ENCODE data around the gene NET1.
A peak's percentile ranks its signal among the peaks of the same experiment; 100 is the strongest.
"Not testable (repeated sequence)": the region's sequence is repeated elsewhere in the genome, so short reads cannot be mapped to it uniquely, and the experiment has no call there.

The NET1 gene

DNA sequence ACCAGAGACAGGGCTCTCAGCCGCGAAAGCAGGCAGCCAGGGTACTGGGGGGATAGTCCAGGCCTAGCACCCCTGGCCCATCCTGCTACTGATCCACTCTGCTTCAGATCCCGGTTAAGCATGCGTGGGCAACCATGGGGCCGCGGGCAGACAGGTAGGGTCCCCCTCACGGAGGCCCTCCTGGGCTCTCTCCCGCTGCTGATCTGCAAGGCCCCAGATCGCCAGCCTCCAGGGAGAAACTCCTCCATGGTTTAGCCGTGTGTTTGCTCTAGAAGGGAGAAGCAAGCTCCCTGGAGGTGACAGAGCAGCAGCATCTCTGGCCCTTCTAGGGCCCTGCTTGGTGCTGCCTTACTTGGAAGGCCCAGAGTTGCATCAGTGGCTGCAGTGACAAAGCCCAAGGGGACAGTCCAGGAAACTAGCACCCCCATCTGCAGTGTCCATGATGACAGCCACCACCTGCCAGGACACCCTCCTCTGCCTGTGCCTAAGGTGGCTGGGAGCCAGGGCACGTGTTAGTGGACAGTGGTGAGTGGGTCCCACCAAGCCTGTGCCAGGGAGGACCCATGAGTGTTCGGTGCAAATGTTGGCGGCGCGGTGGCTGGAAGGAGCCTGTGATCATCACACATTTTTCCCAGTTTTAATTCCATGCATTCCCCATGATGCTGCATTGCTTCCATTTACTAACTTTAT lies 57.9 kb downstream of the NET1 start:
- H3K27me3 ChIP-seq, result no peaks in the 10 kb centered on the region
- no peak overlapping the region for H3K9ac ChIP-seq
- H3K4me3 ChIP-seq, result no peak overlapping the region
- H3K4me2 ChIP-seq, result no peak overlapping the region
- no peak for TF ChIP-seq Cebpa-rat (IDR thresholded peaks at IDR 0.05)
- no peak overlapping the region for H3K27ac ChIP-seq
- H3K4me1 ChIP-seq, result no peaks in the 10 kb centered on the region
- no peaks in the 10 kb centered on the region for H3K36me3 ChIP-seq
- no peaks in the 10 kb centered on the region for H4K20me1 ChIP-seq
- peaks cover 0 to 19% (median 15%) of the 10 kb centered on the region in 11 experiments; a peak in 17 of 22 replicates for H3K9me3 ChIP-seq (replicated peaks in 1 of 11)

DNA sequence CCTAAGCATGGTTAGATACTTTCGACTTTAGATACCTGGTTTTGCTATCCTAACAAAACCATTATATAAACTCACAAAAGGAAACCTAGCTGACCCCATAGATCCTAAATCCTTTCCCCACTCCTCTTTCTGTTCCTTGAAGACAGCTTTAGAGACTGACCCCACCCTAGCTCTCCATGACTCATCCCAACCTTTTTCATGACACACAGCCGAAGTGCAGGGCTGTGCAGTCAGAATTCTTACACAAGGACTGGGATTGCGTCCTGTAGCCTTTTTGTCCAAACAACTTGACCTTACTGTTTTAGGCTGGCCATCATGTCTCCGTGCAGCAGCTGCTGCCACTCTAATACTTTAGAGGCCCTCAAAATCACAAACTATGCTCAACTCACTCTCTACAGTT lies 62.3 kb downstream of the NET1 start:
- H3K4me1 ChIP-seq, result peaks cover under 1 to 18% (median 12%) of the 10 kb centered on the region in 10 experiments; a peak in 14 of 20 replicates
- H3K27ac ChIP-seq; H3K4me3 ChIP-seq; H3K4me2 ChIP-seq; H3K36me3 ChIP-seq; H3K9me3 ChIP-seq (replicated peaks in 1 of 11); H3K27me3 ChIP-seq; H3K9ac ChIP-seq; H4K20me1 ChIP-seq: not testable (repeated sequence)

DNA sequence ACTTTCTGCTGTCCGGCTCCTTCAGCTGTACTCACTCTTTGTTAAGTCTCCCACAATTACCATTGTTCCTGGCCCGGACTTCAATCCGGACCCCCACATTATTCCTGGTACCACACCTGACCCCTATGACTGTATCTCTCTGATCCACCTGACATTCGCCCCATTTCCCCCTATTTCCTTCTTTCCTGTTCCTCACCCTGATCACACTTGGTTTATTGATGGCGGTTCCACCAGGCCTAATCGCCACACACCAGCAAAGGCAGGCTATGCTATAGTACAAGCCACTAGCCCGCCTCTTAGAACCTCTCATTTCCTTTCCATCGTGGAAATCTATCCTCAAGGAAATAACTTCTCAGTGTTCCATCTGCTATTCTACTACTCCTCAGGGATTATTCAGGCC lies 62.7 kb downstream of the NET1 start:
- H3K4me2 ChIP-seq; H3K27me3 ChIP-seq; H4K20me1 ChIP-seq; H3K4me3 ChIP-seq; H3K27ac ChIP-seq; H3K36me3 ChIP-seq; H3K9me3 ChIP-seq (replicated peaks in 1 of 11); H3K9ac ChIP-seq: not testable (repeated sequence)
- peaks cover 5 to 23% (median 17%) of the 10 kb centered on the region in 10 experiments; a peak in 14 of 20 replicates for H3K4me1 ChIP-seq

DNA sequence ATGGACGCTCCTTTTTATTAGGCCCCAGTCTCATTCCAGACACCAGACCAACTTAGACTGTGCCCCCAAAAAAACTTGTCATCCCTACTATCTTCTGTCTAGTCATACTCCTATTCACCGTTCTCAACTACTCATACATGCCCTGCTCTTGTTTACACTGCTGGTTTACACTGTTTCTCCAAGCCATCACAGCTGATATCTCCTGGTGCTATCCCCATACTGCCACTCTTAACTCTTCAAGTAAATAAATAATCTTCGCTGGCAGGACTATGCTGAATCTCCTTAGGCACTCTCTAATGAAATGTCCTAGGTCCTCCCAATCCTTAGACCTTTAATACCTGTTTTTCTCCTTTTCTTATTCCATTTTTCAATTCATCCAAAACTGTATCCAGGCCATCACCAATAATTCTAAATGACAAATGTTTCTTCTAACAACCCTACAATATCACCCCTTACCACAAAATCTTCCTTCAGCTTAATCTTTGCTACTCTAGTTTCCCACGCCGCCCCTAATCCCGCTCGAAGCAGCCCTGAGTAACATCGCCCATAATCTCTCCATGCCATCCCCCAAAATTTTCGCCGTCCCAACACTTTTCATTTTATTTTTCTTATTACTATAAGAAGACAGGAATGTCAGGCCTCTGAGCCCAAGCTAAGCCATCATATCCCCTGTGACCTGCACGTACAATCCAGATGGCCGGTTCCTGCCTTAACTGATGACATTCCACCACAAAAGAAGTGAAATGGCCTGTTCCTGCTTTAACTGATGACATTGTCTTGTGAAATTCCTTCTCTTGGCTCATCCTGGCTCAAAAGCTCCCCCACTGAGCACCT lies 63.8 kb downstream of the NET1 start:
- not testable (repeated sequence) for H3K27me3 ChIP-seq; H3K9me3 ChIP-seq (replicated peaks in 1 of 11); H3K4me2 ChIP-seq; H4K20me1 ChIP-seq; H3K36me3 ChIP-seq; H3K9ac ChIP-seq; H3K27ac ChIP-seq; H3K4me3 ChIP-seq
- H3K4me1 ChIP-seq, result peaks cover 5 to 28% (median 21%) of the 10 kb centered on the region in 10 experiments; a peak in 14 of 20 replicates

DNA sequence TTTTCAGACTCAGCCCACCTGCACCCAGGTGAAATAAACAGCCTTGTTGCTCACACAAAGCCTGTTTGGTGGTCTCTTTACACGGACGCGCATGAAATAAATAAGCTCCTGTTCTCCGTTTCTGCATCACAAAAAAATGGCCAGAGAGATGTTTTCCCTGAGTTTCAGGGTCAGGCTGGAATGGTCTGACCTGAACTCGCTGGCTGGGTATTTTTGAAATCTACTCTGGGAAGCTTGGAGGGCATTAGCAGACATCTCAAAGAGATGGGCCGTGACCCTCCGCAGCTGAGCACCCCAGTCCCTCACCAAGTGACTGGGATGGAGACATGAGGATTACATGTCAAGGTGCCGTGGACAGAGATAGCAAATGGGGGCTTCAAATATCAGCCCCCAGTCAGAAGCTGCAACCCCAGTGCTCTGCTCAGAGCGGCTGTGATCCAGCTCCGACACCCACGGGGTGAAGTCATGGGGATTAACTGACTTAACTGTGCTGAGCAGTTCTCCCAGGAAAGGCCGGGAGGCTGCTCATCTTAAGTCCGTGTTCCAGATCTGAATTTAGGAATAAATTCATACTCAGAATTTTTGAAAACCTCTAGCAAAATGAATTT lies 64.7 kb downstream of the NET1 start:
- H3K36me3 ChIP-seq, result no peaks in the 10 kb centered on the region
- TF ChIP-seq Cebpa-rat (IDR thresholded peaks at IDR 0.05), result no peak
- H3K27me3 ChIP-seq, result no peaks in the 10 kb centered on the region
- H3K9ac ChIP-seq, result no peak overlapping the region
- H3K27ac ChIP-seq, result no peak overlapping the region
- H3K9me3 ChIP-seq (replicated peaks in 1 of 11), result no peaks in the 10 kb centered on the region
- H3K4me3 ChIP-seq, result no peak overlapping the region
- H4K20me1 ChIP-seq, result no peaks in the 10 kb centered on the region
- H3K4me1 ChIP-seq, result peaks cover 5 to 28% (median 21%) of the 10 kb centered on the region in 10 experiments; a peak in 14 of 20 replicates
- H3K4me2 ChIP-seq, result no peak overlapping the region

DNA sequence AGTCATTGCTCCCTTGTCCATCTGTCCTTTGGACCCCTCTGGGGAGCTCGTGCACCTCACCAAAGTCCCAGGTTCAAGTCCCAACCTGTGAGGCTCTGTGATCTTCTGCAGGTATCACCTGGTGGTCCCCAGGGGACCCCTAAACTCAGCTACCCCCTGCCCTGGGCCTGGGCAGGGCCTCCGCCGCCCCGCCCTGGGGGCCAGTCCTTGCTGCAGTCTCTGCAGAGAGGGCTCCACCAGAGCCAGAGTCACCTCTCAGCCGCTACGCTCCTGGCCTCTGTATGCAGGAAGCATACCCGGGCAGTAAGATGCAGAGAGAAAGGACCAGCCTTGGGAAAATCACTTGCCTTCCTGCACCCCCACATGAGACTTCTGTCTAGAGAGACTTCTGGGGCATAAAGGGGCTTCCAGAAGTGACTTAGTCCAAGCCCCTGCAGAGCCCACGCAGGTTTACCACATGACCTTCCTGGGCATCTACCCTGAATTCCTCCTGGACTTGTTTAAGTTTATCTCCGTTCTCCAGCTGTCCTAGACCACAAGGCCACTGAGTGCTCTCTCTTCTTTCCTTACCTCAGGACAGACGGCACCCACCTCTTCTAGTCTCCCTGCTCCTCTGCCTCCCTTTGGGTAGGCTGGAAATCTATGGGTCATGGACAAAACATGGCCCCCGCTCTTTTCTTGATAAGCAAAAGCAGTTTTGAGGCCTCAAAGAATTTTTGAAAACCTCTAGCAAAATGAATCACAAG lies 65.8 kb downstream of the NET1 start:
- no peak overlapping the region for H3K4me3 ChIP-seq
- no peaks in the 10 kb centered on the region for H3K27me3 ChIP-seq
- no peak overlapping the region for H3K9ac ChIP-seq
- no peaks in the 10 kb centered on the region for H4K20me1 ChIP-seq
- peaks cover 5 to 28% (median 21%) of the 10 kb centered on the region in 10 experiments; a peak in 14 of 20 replicates for H3K4me1 ChIP-seq
- no peak overlapping the region for H3K27ac ChIP-seq
- H3K36me3 ChIP-seq, result no peaks in the 10 kb centered on the region
- peak overlapping the region in 6 of 11 experiments; percentile 9 to 56 (median 38); a peak in 9 of 22 replicates for H3K4me2 ChIP-seq
- TF ChIP-seq Cebpa-rat (IDR thresholded peaks at IDR 0.05), result no peak
- H3K9me3 ChIP-seq (replicated peaks in 1 of 11), result no peaks in the 10 kb centered on the region

DNA sequence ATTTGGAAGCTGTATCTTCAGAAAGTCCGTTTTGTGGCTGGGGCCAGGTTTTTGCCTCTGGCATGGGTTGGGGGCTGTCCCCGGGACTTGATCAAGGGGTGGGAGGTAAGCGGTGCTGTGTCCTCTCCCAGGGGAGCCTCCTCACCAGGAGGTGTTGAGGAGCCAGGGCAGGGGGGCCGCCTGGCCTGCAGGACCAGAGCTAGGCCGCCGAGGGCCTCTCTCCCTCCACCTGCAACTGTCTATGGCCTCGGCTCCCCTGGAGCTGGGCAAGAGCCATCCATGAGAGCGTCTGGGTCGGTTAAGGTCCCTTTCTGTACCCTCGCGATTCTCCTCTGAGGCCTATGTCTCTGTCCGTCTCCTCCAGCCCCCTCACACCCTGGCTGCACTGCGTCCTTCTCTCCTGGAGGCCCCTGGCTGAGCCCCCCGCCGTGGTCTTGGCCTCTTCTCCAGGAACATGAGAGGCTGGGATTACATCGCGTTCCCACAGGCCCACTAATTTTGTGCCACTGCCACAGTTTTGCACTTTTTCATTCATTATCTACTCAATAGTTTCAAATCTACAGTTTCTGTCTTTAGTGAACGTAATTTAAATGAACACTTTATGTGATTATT lies 66.4 kb downstream of the NET1 start:
- no peak overlapping the region for H3K9ac ChIP-seq
- H3K4me1 ChIP-seq, result peaks cover 5 to 28% (median 21%) of the 10 kb centered on the region in 10 experiments; a peak in 14 of 20 replicates
- no peaks in the 10 kb centered on the region for H4K20me1 ChIP-seq
- no peak overlapping the region for H3K4me3 ChIP-seq
- no peak for TF ChIP-seq Cebpa-rat (IDR thresholded peaks at IDR 0.05)
- H3K9me3 ChIP-seq (replicated peaks in 1 of 11), result no peaks in the 10 kb centered on the region
- no peaks in the 10 kb centered on the region for H3K27me3 ChIP-seq
- no peaks in the 10 kb centered on the region for H3K36me3 ChIP-seq
- H3K4me2 ChIP-seq, result peak overlapping the region in 6 of 11 experiments; percentile 9 to 56 (median 38); a peak in 9 of 22 replicates
- no peak overlapping the region for H3K27ac ChIP-seq

DNA sequence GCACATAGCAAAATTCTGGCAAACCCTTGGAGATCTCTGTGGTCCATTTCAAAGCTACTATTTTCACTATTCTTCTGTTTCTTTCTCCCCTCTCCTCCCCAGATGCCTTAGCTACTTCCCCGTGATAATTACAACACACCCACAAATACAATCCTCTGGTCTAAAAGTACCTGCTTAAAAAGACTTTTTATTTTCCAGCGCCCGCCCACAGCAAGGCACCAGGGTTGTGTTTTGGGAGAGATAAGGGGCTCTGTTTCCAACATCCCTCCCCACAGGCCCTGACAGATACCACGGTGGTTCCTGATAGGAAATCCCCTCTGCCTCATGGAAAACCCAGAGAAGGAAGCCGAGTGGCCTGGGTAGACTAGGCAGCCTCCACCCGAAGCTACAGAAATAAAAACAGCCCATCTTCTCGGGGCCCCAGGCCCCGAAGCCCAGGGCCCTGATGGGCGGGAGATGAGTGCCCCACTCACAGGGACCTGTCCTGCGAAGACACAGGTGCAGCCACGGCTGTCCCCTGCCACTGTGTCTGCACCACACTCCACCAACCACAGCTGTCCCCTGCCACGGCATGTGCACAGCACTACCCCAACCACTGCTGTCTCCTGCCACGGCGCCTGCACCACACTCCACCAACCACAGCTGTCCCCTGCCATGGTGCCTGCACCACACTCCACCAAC lies 67.3 kb downstream of the NET1 start:
- H4K20me1 ChIP-seq, result no peaks in the 10 kb centered on the region
- no peak overlapping the region for H3K27ac ChIP-seq
- no peak for TF ChIP-seq Cebpa-rat (IDR thresholded peaks at IDR 0.05)
- no peak overlapping the region for H3K9ac ChIP-seq
- H3K9me3 ChIP-seq (replicated peaks in 1 of 11), result no peaks in the 10 kb centered on the region
- H3K4me1 ChIP-seq, result peaks cover 5 to 28% (median 21%) of the 10 kb centered on the region in 10 experiments; a peak in 14 of 20 replicates
- H3K4me3 ChIP-seq, result no peak overlapping the region
- peak overlapping the region; percentile 32 to 67 (median 48); a peak in 19 of 22 replicates for H3K4me2 ChIP-seq
- no peaks in the 10 kb centered on the region for H3K36me3 ChIP-seq
- H3K27me3 ChIP-seq, result no peaks in the 10 kb centered on the region
